ENCODE data around the gene RNF157.

Gene RNF157

GRCh38 chr17:76264755-76265623 lies 24.7 kb upstream of the RNF157 start, which contains the start of gene UBALD2:
UBALD2 (plus strand) TSS chr17:76265348; CDS start chr17:76265506, 158 bp downstream.
- DNase-seq (ENCODE audit: low read depth) = peak; percentile 100
- H3K4me3 ChIP-seq (ENCODE audit: low read length) = peak within 1 kb of the TSS; percentile 65

GRCh38 chr17:76264425-76264754 lies 24.1 kb upstream of the RNF157 start:
- TF ChIP-seq CTCF (IDR thresholded peaks at IDR 0.05; ENCODE audit: insufficient read depth, low read depth, low read length, missing control alignments) = no peak
- no peak overlapping the region for H3K4me3 ChIP-seq (ENCODE audit: low read length)
- no peak for DNase-seq (ENCODE audit: low read depth)

More at GRCh38 chr17:76264755-76265623, 24.7 kb upstream of the RNF157 start, which contains the start of gene UBALD2:
- no peak for TF ChIP-seq CTCF (IDR thresholded peaks at IDR 0.05; ENCODE audit: insufficient read depth, low read depth, low read length, missing control alignments)

GRCh38 chr17:76263896-76264295 lies 23.6 kb upstream of the RNF157 start:
- no peak overlapping the region for H3K4me3 ChIP-seq (ENCODE audit: low read length)
- TF ChIP-seq CTCF (IDR thresholded peaks at IDR 0.05; ENCODE audit: insufficient read depth, low read depth, low read length, missing control alignments) = no peak
- DNase-seq (ENCODE audit: low read depth) = no peak

- DNase-seq (ENCODE audit: low read depth) = peak; percentile 71
- no peak for TF ChIP-seq CTCF (IDR thresholded peaks at IDR 0.05; ENCODE audit: insufficient read depth, low read depth, low read length, missing control alignments)
- no peak overlapping the region for H3K4me3 ChIP-seq (ENCODE audit: low read length)
Measured at GRCh38 chr17:76262732-76263344, 22.5 kb upstream of the RNF157 start.

GRCh38 chr17:76261421-76262215 lies 21.3 kb upstream of the RNF157 start:
- DNase-seq (ENCODE audit: low read depth) = peak; percentile 66
- no peak for TF ChIP-seq CTCF (IDR thresholded peaks at IDR 0.05; ENCODE audit: insufficient read depth, low read depth, low read length, missing control alignments)
- H3K4me3 ChIP-seq (ENCODE audit: low read length) = no peak overlapping the region

- DNase-seq (ENCODE audit: low read depth) = no peak
- no peak for TF ChIP-seq CTCF (IDR thresholded peaks at IDR 0.05; ENCODE audit: insufficient read depth, low read depth, low read length, missing control alignments)
- H3K4me3 ChIP-seq (ENCODE audit: low read length) = no peak overlapping the region
Measured at GRCh38 chr17:76260669-76261068, 20.4 kb upstream of the RNF157 start.

All from epithelial cell of esophagus (primary cell).